Mesodermal cell (in vitro differentiated cells): ENCODE measurements around the gene SNTG2.
"Not testable (repeated sequence)": the region's sequence is repeated elsewhere in the genome, so short reads cannot be mapped to it uniquely, and the experiment has no call there.

Source experiments
- H3K27ac ChIP-seq: 2 replicates; pipeline ENCODE4 v1.7.0; 2013; ENCODE audit warnings: mild to moderate bottlenecking, low read depth, low read length, moderate library complexity; ENCODE audit not compliant: severe bottlenecking
- H3K36me3 ChIP-seq: 2 replicates; pipeline ENCODE4 v1.7.1; 2013; ENCODE audit warnings: mild to moderate bottlenecking, low read length, moderate library complexity; ENCODE audit not compliant: control insufficient read depth, insufficient read depth
- H3K4me1 ChIP-seq: one replicate; pipeline ENCODE4 v1.7.1; 2013; ENCODE audit warnings: mild to moderate bottlenecking, low read length; ENCODE audit not compliant: insufficient read depth, control insufficient read depth, poor library complexity, severe bottlenecking
- H3K4me3 ChIP-seq: 2 replicates; pipeline ENCODE4 v1.7.0; 2013; ENCODE audit warnings: low read length, control low read depth, mild to moderate bottlenecking; ENCODE audit not compliant: insufficient read depth, poor library complexity, severe bottlenecking; ENCODE audit errors: extremely low read depth
- H3K9me3 ChIP-seq: 2 replicates; pipeline ENCODE4 v1.7.1; 2013; ENCODE audit warnings: mild to moderate bottlenecking, low read length, moderate library complexity; ENCODE audit not compliant: control insufficient read depth
- WGBS, 2 experiments: methylation state at CpG; one replicate each; pipeline ENCODE4 v1.1.5; 2013; ENCODE audit warnings: missing lambda C conversion rate in 2 of 2; ENCODE audit not compliant: insufficient coverage in 2 of 2; 5-methylcytosine and 5-hydroxymethylcytosine counted together

SNTG2 gene

DNA sequence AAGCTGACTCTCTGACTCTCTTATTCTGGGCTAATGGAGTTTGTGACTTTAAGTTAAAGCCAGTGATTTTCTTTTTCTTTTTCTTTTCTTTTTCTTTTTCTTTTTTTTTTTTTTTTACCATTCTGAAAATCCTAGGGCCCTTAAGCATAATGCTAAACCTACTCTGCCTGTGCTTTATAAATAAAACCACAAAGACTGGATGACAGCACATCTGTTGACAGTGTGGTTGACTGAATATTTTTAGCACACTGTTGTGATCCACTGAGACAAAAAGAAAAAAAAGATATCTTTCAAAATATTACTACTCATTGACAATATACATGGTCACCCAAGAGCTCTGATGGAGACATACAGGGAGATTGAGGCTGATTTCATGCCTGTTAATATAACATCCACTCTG is 121.6 kb downstream of the SNTG2 start:
- Histone ChIP-seq H3K9me3 (no peaks in the 10 kb centered on the region), H3K36me3 (no peaks in the 10 kb centered on the region), H3K4me3 (no peak overlapping the region), H3K4me1 (no peaks in the 10 kb centered on the region), H3K27ac (no peak overlapping the region)

DNA sequence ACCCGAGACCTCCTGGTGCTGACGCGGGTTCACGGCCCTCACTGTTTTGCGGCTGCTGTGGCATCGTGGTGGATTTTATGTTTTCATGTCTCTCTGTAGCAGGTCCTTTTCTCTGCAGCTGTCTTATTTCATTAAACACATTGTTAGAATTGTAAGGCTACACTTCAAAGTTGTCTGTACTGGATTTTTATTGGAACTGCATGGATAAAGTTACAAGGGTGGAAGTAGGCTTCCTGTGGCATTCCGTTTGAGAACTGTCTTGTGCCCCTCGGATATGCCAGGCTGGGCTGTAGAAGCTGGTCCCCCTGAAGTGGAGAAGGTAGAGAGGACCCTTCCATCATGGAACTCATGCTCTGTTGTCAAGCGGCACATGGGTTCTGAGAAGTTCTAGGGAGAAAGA is 127.3 kb downstream of the SNTG2 start:
- no peaks in the 10 kb centered on the region for H3K36me3 ChIP-seq
- 86 to 96% methylated on average over 8 to 9 of the region's 9 CpGs for WGBS, 2 experiments
- no peaks in the 10 kb centered on the region for H3K4me1 ChIP-seq
- no peak overlapping the region for H3K4me3 ChIP-seq
- no peak overlapping the region for H3K27ac ChIP-seq
- H3K9me3 ChIP-seq: no peaks in the 10 kb centered on the region

DNA sequence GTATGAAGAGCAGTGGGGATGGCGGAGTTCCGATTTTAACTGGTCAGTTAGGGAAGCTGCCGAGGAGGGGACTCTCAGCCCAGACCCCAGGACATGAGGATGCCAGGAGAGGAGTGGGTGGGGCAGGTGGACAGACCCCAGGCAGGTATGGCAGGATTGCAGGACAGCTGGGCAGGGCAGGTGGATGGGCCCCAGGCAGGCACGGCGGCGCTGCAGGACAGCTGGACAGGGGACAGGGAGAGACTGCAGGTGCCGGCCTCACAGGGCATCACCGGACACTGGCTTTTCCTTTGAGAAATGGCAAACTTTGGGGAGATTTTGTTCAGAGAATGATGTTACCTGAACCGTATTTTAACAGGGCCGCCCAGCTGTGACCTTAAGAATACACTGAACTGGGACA is 127.7 kb downstream of the SNTG2 start:
- Histone ChIP-seq H3K36me3 (no peaks in the 10 kb centered on the region), H3K4me3 (no peak overlapping the region), H3K4me1 (no peaks in the 10 kb centered on the region), H3K9me3 (no peaks in the 10 kb centered on the region), H3K27ac (no peak overlapping the region)
- 90 to 91% methylated on average over 10 of the region's 10 CpGs for WGBS, 2 experiments

DNA sequence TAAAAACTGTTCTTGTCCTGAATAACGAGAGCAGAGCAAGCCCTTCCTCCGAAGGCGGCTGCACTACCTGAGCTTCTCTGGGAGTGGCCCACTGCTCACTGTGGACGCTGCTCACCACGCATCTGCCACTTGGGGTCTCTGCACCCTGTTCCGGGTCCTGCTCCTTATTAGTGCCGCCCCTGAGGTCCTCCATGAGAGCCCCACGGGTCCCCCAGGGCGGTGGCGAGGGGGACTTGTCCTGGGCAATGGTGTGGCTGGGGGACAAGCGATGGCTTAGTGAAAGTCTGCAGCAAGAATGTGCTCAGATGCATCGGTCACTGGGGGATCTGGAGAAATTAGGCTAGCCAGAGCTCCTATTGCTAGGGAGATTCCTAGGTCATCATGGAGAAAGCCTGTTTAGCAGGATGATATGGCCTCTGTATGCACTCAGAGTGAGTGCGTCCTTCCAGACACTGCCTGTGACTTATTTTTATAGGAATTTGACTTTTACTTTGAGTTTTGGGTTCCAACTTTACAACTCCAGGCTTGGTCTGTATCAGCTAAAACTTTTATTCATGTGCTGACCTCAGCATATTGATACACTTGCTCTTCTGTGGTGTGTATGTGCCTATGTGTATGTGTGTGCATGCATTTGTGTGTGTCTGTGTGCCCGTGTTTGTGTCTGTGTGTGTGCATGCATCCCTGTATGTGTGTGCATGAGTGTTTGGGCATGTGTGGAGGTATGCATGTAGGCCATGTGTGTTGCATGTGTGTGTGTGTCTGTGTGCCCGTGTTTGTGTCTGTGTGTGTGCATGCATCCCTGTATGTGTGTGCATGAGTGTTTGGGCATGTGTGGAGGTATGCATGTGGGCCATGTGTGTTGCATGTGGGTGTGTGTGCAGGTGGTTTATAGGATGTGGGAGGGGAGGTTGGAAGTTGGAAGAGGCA is 129.5 kb downstream of the SNTG2 start:
- Histone ChIP-seq H3K27ac (no peak overlapping the region), H3K4me1 (no peaks in the 10 kb centered on the region), H3K9me3 (no peaks in the 10 kb centered on the region), H3K36me3 (no peaks in the 10 kb centered on the region), H3K4me3 (no peak overlapping the region)
- 85 to 88% methylated on average over 13 to 15 of the region's 15 CpGs for WGBS, 2 experiments

DNA sequence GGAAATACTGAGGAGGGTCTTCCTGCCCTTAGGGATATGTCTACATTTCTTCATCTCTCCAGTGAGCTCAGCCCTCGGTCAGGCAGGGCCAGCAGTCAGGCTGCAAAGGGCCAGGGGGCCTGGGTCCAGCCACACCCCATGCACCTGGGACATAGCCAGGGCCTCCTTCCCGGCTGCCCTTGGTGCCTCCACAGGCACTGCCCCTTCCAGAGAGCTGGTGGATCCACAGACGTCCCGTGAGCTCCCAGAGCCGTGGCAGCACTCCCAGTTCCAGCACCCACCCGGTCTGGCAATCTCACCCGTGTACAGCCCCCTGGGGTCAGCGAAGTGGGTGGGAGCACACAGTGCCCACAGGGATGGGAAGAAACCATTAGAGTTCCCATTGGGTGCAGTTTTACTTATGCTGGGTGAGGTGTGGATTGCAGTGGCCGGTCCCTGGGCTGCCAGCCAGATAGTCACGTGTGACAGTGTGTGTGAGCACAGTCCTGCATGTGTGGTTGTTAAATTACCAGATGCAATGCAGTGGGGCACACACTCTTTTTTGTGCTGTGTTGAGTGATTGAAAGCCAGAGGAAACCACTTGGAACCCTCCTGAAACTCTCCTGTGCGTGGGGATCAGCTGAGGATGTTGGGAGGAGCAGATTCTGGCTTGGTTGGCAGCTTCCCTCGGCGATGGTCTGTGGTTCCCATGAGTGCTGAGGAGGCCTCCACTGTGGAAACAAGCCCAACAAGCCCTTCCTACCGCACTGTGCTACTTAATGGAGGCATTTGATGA is 131.0 kb downstream of the SNTG2 start:
- H3K4me3 ChIP-seq: no peak overlapping the region
- no peak overlapping the region for H3K27ac ChIP-seq
- no peaks in the 10 kb centered on the region for H3K36me3 ChIP-seq
- no peaks in the 10 kb centered on the region for H3K9me3 ChIP-seq
- no peaks in the 10 kb centered on the region for H3K4me1 ChIP-seq
- 89 to 92% methylated on average over 14 of the region's 14 CpGs for WGBS, 2 experiments

DNA sequence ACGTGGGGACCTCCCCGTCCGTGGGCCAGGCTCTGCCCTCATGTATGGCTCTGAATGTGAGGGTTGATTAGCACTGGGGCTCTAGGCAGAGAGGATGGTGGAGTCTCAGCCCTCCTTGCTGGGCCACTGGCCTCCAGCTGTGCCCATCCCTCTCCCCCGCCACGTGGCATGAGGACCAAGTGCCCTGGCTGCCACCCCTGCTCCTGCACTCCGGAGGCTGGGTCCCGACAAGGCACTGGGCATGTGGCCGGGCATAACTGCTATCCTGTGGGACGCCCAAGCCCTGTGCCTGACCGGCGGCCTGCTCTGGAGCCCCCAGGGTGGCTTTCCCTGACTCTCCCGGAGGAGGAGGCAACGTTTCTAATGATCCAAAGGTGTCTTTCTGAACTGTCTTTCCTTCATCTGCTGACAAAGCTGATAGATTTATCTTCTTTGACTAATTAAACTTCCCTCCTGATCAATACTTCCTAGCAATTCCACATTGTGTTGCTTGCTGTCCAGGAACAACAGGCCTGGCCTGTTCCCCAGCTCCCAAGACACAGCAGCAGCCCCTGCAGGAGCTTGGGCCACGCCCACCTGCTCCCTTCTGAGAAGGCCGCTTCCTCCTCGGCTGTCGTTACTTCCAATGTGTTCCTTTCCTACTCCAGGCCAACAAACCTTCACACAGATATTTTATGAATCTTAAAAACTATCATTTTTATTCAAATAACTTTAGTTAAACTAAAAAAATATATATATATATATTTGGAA is 132.0 kb downstream of the SNTG2 start:
- H3K9me3 ChIP-seq: no peaks in the 10 kb centered on the region
- H3K27ac ChIP-seq: no peak overlapping the region
- no peak overlapping the region for H3K4me3 ChIP-seq
- H3K4me1 ChIP-seq: no peaks in the 10 kb centered on the region
- 82 to 86% methylated on average over 10 to 11 of the region's 17 CpGs for WGBS, 2 experiments
- H3K36me3 ChIP-seq: no peaks in the 10 kb centered on the region

DNA sequence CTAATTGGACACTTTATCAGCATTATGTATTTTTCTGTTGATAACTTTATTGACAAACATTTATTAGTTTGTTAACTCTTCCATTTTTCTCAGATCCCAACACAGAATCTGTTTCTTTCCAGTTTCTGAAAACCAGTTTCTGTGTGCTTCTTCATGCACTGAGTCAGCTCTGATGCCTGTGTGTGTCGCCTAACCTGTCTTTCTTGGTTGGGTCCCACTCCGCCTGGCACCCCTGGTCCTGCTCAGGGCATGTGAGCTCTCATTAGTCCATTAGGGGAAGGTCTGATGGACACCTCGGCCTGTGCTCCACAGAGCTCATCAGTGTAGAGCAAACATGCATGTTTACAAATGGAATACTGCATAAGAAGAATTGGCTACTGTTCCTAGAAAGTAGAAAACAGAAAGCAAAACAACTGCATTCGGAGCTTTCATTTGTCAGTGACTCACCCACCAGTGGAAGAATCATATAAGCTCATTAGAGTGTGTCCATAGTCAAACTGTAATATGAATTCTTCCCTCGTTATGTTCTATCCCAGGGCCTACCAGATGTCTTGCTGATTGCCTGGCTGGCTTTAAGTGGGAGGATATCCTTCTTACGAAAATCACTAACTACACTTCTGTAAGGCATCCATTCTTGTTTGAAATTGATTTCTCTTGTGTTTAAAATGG is 137.7 kb downstream of the SNTG2 start:
- Histone ChIP-seq H3K4me1 (no peaks in the 10 kb centered on the region), H3K27ac (no peak overlapping the region), H3K4me3 (no peak overlapping the region), H3K36me3 (no peaks in the 10 kb centered on the region), H3K9me3 (no peaks in the 10 kb centered on the region)
- 81 to 97% methylated on average over 4 to 5 of the region's 6 CpGs for WGBS, 2 experiments

DNA sequence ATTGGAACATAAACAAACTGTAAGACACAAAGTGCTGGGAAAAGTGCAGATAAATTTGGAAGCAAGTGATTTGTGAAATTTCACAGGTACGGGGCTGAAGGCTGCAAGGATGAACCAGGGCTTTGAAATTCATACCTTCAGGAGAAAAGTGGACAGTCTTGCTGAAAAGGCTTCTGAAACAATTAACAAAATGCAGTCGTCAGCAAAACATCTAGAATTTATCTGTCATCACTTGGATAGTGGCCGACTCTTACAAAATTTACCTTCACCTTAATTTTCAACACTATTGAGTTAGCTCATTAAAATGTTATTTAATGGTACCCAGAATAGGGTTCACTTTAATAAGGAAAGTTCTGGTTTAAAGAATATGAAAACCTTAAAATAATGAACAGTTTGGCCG is 138.3 kb downstream of the SNTG2 start:
- H3K4me1 ChIP-seq: no peaks in the 10 kb centered on the region
- no peak overlapping the region for H3K4me3 ChIP-seq
- H3K27ac ChIP-seq: no peak overlapping the region
- no peaks in the 10 kb centered on the region for H3K9me3 ChIP-seq
- 92 to 100% methylated on average over 1 of the region's 4 CpGs for WGBS, 2 experiments
- no peaks in the 10 kb centered on the region for H3K36me3 ChIP-seq

DNA sequence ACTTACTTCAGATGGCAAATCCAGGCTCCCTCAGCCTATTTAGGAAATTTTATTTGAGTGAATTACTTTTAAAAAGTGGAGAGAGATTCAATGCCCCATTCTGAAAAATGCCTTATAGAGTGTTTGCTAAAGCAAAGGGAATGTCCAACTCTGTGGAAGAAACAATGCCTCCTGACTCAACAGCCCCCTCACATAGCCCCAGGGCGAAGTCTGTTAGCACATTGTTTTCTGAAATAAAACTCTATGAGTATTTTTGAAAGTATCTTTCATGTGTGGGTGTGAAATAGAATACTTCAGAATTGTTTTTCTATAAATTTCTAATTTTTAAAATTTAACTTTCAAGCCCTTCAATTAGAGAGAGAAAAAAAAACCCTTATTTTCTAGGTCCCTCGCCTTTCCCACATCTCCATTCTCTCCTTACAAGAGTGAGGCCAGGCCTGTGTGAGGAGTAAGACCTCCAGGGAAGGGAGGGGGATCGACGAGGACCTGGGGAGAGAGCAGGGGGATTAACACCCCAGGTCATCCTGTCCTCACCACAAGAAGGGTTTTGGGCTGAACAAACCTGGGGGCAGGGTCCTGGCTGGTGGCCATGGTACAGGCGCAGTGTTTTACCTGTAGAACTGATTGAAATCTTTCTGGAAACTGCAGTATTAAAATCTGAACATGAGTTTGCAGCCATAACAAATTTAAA is 141.4 kb downstream of the SNTG2 start:
- H3K27ac ChIP-seq: no peak overlapping the region
- H3K36me3 ChIP-seq: no peaks in the 10 kb centered on the region
- no peaks in the 10 kb centered on the region for H3K4me1 ChIP-seq
- 100% methylated on average over 1 of the region's 5 CpGs; no CpG with 5 or more reads in 1 of the 2 experiments for WGBS, 2 experiments
- H3K4me3 ChIP-seq: no peak overlapping the region
- H3K9me3 ChIP-seq: no peaks in the 10 kb centered on the region

DNA sequence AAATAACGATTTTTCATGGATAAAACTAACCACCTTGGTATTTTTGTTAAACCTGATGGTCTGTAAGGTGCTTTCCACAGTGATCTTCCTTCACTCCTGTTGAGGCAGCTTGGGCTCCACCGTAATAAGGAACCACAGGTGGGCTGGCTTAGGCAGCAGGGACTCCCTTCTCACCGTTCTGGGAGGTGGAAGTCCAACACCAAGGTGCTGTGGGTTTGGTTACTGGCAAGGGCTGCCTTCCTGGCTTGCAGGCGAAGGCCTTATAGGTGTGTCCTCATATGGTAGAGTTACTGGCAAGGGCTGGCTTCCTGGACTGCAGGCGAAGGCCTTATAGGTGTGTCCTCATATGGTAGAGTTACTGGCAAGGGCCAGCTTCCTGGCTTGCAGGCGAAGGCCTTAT is 143.0 kb downstream of the SNTG2 start:
- 92 to 100% methylated on average over 2 of the region's 6 CpGs for WGBS, 2 experiments
- not testable (repeated sequence) for H3K9me3 ChIP-seq, H3K36me3 ChIP-seq

More for the DNA sequence above, 143.0 kb downstream of the SNTG2 start:
- H3K27ac ChIP-seq, H3K4me1 ChIP-seq, H3K4me3 ChIP-seq: not testable (repeated sequence)
